Brain microvascular endothelial cell (primary cell): ENCODE measurements around the gene MICAL2.

Source experiments
- DNase-seq: peaks from one replicate; pipeline ENCODE4 v3.0.0-alpha.2; 2020
- H3K27ac ChIP-seq: fragments of 250-450 bp; sonication (Bioruptor Pico); 2 replicates; pipeline ENCODE4 v1.5.1; 2020; ENCODE audit warnings: mild to moderate bottlenecking, moderate library complexity
- H3K27me3 ChIP-seq: fragments of 250-450 bp; sonication (Bioruptor Pico); replicated peaks from 2 replicates; pipeline ENCODE4 v1.5.1; 2020; ENCODE audit warnings: mild to moderate bottlenecking
- H3K36me3 ChIP-seq: fragments of 250-450 bp; sonication (Bioruptor Pico); replicated peaks from 2 replicates; pipeline ENCODE4 v1.5.1; 2020; ENCODE audit warnings: mild to moderate bottlenecking
- H3K4me3 ChIP-seq: 2 replicates; pipeline ENCODE4 v1.5.1; 2011; ENCODE audit warnings: low read depth, mild to moderate bottlenecking, control low read depth, low read length, moderate library complexity
- CTCF ChIP-seq: IDR thresholded peaks from 2 replicates; pipeline ENCODE4 v1.5.1; 2011; ENCODE audit warnings: low read depth, mild to moderate bottlenecking, moderate library complexity, low read length, control low read depth, inconsistent platforms; ENCODE audit errors: missing control alignments
- in situ Hi-C: cut with HindIII; loops from 2 replicates; pipeline ENCODE4 v1.10.0; 2017; ENCODE audit warnings: low sequenced_read_pairs, low pct_ligation_motif_present

Gene MICAL2

DNA sequence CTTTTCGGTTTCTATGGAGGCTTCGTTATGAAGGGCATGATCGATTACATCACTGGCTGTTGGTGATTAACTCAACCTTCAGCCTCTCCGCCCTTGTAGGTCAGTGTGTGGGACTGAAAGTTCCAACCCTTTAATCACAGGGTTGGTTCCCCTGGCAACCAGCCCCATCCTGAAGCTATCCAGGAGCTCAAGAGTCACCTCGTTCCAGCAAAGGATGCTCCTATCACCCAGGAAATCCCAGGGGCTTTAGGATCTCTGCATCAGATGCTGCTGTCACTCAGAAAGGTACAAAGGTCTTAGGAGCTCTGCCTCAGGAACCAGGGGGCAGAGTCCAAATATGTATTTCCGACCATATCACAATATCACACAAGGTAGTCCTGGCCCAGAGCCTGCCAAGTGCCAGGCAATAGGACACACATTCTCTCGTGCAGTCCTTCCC, 143.5 kb downstream of the MICAL2 start:
- in situ Hi-C loops, result no loop called here
- TF ChIP-seq CTCF, result no peak
- DNase-seq, result no peak

GRCh38 chr11:12258451-12258850, 148.1 kb downstream of the MICAL2 start:
- no peak for TF ChIP-seq CTCF
- peak overlapping the region; percentile 45 for H3K27ac ChIP-seq
- H3K4me3 ChIP-seq, result no peak overlapping the region
- H3K27me3 ChIP-seq, result no peaks in the 10 kb centered on the region
- H3K36me3 ChIP-seq, result peaks cover 98% of the 10 kb centered on the region
- in situ Hi-C loops, result no loop called here
- DNase-seq, result peak; percentile 68

More for the DNA sequence above, 143.5 kb downstream of the MICAL2 start:
- Histone ChIP-seq H3K36me3 (peaks cover 89% of the 10 kb centered on the region), H3K27ac (no peak overlapping the region), H3K4me3 (no peak overlapping the region), H3K27me3 (no peaks in the 10 kb centered on the region)

- Histone ChIP-seq H3K4me3 (no peak overlapping the region), H3K36me3 (peaks cover 100% of the 10 kb centered on the region), H3K27me3 (no peaks in the 10 kb centered on the region), H3K27ac (no peak overlapping the region)
- no peak for DNase-seq
- no peak for TF ChIP-seq CTCF
- in situ Hi-C loops, result no loop called here
These were observed 149.6 kb downstream of the MICAL2 start for GRCh38 chr11:12259956-12260355.

GRCh38 chr11:12260731-12261521, 150.5 kb downstream of the MICAL2 start:
- Histone ChIP-seq H3K4me3 (no peak overlapping the region), H3K27me3 (no peaks in the 10 kb centered on the region), H3K27ac (no peak overlapping the region), H3K36me3 (peaks cover 92% of the 10 kb centered on the region)
- in situ Hi-C loops, result no loop called here
- TF ChIP-seq CTCF, result no peak
- no peak for DNase-seq

DNA sequence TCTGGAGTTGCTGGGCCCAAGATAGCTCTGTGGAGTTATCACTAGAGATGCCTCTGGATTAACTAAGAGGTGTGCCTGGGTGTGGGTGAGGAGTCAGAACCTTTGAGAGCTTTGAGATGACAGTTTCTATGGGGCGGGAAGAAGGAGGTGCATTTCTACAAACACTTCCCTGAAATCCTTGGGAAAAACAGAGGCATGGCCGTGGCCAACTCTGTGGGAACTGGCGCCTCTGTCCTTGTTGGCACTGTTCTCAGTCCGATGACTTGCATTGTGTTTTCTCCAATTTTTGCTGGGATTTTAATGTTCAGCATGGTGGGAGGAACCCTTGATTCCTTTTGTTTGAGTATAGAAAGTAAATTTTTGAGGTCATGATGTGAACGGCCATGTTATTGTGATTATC, 151.2 kb downstream of the MICAL2 start:
- H3K27ac ChIP-seq, result no peak overlapping the region
- H3K36me3 ChIP-seq, result peaks cover 85% of the 10 kb centered on the region
- no peak for TF ChIP-seq CTCF
- H3K4me3 ChIP-seq, result no peak overlapping the region
- in situ Hi-C loops, result no loop called here
- no peak for DNase-seq
- no peaks in the 10 kb centered on the region for H3K27me3 ChIP-seq

- no peak for TF ChIP-seq CTCF
- DNase-seq, result no peak
- Histone ChIP-seq H3K36me3 (peaks cover 69% of the 10 kb centered on the region), H3K27ac (no peak overlapping the region), H3K27me3 (no peaks in the 10 kb centered on the region), H3K4me3 (no peak overlapping the region)
- in situ Hi-C loops, result no loop called here
These were observed 152.8 kb downstream of the MICAL2 start for GRCh38 chr11:12263141-12263693.
